A204.1 (cell line): ENCODE results near the gene METTL26.

ENCODE experiments used
- FAIRE-seq: peaks from 2 replicates; lab custom pipeline; 2012; peaks lifted over from hg19 to GRCh38; lab: Jason Lieb, UNC

METTL26 gene

GRCh38 chr16:658679-659571 lies 22.8 kb upstream of the METTL26 start:
- no peak for FAIRE-seq

- FAIRE-seq: no peak
Measured at GRCh38 chr16:657487-657886, 21.4 kb upstream of the METTL26 start.

GRCh38 chr16:654034-654433 lies 17.9 kb upstream of the METTL26 start:
- FAIRE-seq: no peak

GRCh38 chr16:652454-653305 lies 16.6 kb upstream of the METTL26 start:
- no peak for FAIRE-seq

GRCh38 chr16:651844-652243 lies 15.7 kb upstream of the METTL26 start:
- no peak for FAIRE-seq

- FAIRE-seq: no peak
Measured at GRCh38 chr16:649631-650030, 13.5 kb upstream of the METTL26 start.

GRCh38 chr16:648781-649589 lies 12.9 kb upstream of the METTL26 start, which contains the start of gene WDR90:
TSS of gene WDR90 (plus strand) at chr16:649365. CDS start at chr16:649417, 52 bp downstream.
- no peak for FAIRE-seq

- no peak for FAIRE-seq
Measured at GRCh38 chr16:648071-648780, 12.1 kb upstream of the METTL26 start.

GRCh38 chr16:647173-647902 lies 11.2 kb upstream of the METTL26 start:
- FAIRE-seq: no peak

- FAIRE-seq: no peak
Measured at GRCh38 chr16:646679-647172, 10.6 kb upstream of the METTL26 start.

- FAIRE-seq: no peak
Measured at GRCh38 chr16:645852-646678, 10.0 kb upstream of the METTL26 start.

- no peak for FAIRE-seq
Measured at GRCh38 chr16:644556-644955, 8.5 kb upstream of the METTL26 start.

- FAIRE-seq: no peak
Measured at GRCh38 chr16:643050-643368, 6.9 kb upstream of the METTL26 start.

GRCh38 chr16:642189-643049 lies 6.3 kb upstream of the METTL26 start:
- no peak for FAIRE-seq

- no peak for FAIRE-seq
Measured at GRCh38 chr16:641326-642188, 5.5 kb upstream of the METTL26 start, which contains the start of gene MCRIP2. TSS of gene MCRIP2 (plus strand) at chr16:641828. CDS start at chr16:641992, 164 bp downstream.

- FAIRE-seq: no peak
Measured at GRCh38 chr16:640614-641013, 4.5 kb upstream of the METTL26 start.

GRCh38 chr16:638836-639235 lies 2.7 kb upstream of the METTL26 start:
- FAIRE-seq: no peak

GRCh38 chr16:638034-638543 lies 2.0 kb upstream of the METTL26 start:
- no peak for FAIRE-seq
